Activated CD4-positive, CD25-positive, alpha-beta regulatory T cell treated with anti-CD3 and anti-CD28 coated beads, Interleukin-2, amount 50 U/mL, for 72 hours (primary cell): ENCODE measurements around the gene FAR2.

ENCODE experiments used
- DNase-seq: peaks from one replicate; pipeline ENCODE4 v3.0.0; 2021

Gene FAR2

DNA sequence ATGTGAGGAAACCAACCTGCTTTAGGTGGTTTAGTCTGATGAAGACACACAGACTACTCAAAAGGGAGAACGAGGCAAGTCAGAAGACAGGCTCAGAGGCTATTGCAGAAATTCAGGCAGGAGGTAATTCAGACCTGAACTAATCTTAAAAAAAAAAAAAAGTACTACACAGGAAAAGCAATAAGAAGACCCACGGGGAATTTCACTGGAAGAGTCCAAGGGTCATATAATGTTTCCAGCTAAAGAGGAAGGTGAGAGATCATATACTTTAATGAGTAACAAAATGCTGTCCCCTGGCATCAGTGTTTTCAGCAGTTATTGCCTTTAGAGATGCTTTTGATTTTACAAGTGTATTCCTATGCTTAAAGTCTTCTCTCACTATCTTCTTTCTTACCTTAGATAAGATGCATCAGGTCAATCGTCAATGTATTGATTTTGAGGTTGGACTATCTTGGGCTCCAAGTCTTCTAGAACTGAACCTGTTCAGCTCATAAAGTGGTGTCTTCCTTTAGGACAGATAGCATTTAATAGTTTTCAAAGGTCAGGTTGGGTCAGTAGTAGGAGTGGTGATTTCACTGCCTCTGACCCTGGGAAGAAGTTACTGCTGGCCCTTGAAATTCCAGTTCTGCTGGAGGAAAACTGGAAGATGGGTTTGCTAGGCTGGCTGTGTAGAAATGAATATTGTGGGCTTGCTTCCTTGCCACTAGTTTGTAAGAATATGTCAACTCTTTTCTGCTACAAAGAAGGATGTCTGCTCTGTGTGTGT is 60.0 kb downstream of the FAR2 start:
- DNase-seq = no peak

GRCh38 chr12:29211696-29212095 is 62.6 kb downstream of the FAR2 start:
- DNase-seq = no peak

DNA sequence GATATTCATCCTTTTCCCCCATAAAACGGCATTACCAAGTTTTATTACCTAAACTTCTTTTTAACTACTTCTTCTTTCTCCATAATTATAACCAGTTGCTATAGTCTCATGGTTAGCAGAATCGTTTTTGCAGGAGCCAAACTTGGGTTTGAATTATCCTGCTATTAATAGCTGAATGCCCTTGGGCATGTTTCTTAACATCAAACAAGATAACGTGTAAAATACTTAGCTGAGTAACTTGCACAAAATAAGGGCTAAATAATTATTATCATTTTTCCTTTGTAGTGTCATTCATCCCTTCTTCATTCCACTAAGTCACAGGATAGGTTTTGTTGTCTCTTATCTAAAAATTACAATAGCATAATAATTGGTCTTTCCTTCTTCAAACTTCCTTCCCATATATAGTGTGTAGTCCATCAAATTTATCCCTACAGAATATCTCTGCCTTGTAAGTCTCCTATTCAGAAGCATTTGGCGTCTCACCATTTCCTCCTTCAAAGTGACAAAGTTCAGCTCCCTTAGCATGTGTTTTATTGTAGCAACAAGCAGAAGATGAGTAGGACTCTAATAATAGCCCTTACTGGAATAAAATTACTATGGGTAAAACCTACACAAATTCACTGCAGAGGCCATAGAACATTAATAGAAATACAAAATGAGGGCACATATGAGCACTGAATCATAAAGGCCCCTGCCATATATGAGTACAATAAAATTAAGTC is 63.8 kb downstream of the FAR2 start:
- DNase-seq = no peak

DNA sequence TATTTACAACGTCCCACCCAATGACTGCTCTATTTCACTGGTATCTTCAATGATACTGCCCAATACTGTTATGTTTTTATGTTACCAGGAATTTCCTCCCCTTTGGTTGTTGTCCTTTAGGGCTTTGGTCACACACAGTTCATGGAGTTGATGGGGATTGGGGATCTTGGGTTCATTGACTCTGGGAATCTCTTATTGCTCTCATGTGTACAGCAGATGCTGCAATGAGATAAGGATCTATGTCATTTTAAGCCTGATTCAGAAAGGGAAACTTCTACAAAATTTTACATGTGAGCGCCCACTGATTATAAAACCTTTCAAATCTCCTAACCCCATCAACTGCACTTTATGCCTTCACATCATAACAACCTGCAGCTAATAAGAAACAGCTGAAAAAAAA is 67.2 kb downstream of the FAR2 start:
- no peak for DNase-seq

GRCh38 chr12:29216797-29217575 is 67.9 kb downstream of the FAR2 start:
- no peak for DNase-seq

DNA sequence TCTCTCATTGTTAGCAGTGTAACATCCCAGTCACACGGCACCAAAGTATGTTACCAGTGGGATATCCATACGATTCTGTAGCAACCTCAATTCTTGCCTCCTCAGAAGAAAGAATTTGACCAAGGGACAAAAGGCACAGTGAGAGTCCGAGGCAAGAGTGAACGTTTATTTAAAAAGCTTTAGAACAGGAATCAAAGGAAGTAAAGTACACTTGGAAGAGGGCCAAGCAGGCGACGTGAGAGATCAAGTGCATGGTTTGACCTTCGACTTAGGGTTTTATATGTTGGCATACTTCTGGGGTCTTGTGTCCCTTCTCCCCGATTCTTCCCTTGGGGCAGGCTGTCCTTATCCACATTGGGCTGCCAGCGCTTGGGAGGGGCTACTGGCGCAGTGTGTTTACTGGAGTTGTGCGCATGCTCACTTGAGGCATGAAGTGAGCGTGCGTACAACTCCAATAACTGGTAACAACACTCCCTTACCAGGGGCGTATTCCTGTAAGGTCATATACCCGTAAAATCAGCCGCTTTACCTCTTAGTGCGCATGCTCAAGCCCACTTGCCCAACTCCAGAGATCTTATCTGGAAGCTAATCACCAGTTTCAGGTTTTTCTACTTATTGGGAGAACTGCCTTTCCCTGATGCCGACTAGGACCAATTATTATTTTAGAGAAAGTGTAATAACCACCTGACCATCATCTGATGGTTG is 71.7 kb downstream of the FAR2 start:
- no peak for DNase-seq

GRCh38 chr12:29222200-29222599 is 73.1 kb downstream of the FAR2 start:
- DNase-seq = no peak

GRCh38 chr12:29223426-29223825 is 74.3 kb downstream of the FAR2 start:
- no peak for DNase-seq

DNA sequence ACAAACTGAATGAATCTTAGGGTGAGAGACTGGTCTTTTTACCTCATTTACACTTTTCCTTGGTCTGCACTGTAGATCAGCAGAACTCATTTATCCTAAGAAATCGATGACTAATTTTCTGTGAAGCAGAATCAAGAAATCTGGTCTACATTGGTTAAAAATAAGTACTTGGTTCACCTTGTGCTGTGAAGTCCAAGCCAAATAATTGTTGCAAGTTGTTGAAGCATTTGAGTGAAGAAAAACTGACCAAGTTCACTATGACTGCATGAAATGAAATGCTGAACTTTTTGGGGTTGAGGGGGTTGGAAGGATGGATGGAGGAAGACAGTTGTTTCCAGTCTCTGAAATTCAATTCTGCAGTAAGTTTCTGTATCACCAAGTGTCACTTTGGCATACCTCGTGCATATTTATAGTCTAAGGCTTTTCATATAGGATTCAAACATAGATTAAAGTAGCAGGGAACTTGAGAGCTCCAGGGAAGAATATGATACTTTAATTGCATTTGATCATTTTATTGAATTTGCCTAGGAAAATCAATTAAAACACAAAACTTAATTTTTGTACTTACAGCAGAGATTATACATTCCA is 75.0 kb downstream of the FAR2 start:
- DNase-seq = no peak

DNA sequence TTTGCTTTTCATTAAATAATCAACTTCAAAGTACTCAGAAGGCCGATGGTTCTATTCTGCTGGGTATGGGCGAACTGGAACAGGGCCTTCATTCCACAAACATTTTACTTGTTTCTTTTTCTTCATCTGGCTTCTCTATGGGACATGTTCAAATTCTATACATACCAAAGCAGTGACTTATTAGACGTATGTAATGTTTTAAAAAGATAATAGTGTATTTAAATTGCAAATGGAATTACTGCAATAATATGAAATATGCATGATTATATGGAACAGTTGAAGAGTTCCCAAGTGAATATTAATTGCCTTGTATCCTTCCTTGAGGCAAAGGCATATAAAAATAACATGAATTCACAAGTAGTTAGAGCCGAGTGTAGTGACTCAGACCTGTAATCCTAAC is 75.5 kb downstream of the FAR2 start:
- DNase-seq = no peak

DNA sequence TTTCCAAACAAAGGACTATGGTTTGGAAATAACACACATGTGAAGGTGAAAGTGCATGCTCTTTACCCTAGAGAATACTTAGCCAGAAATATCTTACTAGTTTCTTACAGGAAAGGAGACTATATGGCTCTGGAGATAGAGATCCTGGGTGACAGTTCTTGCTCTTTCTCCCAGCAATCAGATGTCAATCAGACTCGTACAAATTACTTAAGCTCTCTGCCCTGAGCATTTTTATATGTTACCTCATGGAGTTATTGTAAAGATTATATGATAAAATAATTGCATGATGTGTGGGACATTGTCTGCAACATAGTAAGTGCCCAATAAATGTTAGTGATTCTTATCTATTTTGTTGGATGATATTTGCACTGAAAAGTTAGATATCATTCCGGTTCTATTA is 76.8 kb downstream of the FAR2 start:
- DNase-seq = no peak

- DNase-seq = no peak
These were observed 77.5 kb downstream of the FAR2 start for GRCh38 chr12:29226616-29227015.

DNA sequence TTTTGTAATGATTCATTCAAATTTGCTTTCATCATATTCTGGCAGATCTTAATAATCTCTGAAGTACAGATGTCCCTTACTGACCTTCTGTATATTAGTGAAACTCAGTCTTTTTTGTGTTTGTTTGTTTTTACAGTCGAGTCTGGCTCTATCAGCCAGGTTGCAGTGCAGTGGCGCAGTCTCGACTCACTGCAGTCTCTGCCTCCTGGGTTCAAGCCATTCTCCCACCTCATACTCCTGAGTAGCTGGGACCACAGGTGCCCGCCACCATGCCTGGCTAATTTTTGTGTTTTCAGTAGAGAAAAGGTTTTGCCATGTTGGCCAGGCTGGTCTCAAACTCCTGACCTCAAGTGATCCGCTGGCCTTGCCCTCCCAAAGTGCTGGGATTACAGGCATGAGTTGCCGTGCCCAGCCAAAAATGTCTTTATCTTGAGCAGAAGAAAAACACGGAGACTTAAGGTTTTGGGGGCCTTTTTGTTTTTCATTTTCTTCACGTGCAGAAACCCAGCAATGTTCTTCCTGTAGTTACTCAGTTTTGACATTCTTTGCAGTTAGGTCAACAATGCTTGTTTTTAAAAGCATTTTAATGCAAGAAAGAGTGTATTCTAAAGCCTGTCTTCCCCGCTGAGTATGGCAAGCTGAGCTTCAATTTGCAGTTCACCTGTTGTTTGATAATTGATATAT is 79.5 kb downstream of the FAR2 start:
- DNase-seq = no peak

DNA sequence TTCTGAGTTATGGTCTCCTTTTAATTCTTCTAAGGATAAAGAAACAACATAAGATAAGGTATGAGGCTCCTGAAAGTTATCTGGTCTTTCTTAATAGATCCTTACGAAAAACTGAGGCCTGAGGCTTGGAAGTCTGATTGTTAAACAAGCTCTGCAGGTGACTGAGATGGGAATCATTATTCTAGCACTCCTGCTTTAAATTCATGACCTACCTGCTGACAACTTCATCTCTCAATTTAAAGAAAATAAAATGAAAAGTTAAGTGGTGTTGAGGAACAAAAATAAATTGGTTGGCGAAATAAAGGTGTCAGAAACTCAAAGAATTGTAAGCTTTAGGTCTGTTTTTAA is 80.1 kb downstream of the FAR2 start:
- no peak for DNase-seq

- DNase-seq = no peak
These were observed 80.9 kb downstream of the FAR2 start for GRCh38 chr12:29229937-29230336.

GRCh38 chr12:29230800-29231560 is 81.9 kb downstream of the FAR2 start:
- no peak for DNase-seq

GRCh38 chr12:29232086-29232485 is 83.0 kb downstream of the FAR2 start:
- no peak for DNase-seq

- DNase-seq = no peak
These were observed 85.5 kb downstream of the FAR2 start for GRCh38 chr12:29234552-29234951.

GRCh38 chr12:29234965-29235626 is 86.0 kb downstream of the FAR2 start:
- DNase-seq = no peak

GRCh38 chr12:29238822-29239291 is 89.8 kb downstream of the FAR2 start:
- DNase-seq = no peak

DNA sequence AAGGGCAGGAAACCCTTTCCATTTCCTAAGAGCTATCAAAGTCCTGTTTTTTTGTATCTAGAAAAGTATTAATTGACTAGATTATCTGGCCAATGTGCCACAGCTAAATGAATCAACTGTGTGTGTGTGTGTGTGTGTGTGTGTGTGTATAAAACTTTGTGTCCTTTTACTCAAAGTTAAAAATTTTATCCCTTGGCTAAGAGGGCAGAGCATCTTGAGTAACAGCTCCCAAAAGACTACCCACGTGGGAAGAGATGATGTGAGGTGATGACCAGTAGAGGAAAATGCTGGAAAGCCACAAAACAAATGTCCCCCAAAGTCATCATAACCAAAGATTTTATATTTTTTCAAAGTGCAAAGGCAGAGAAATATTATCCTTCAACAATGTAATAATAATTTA is 90.3 kb downstream of the FAR2 start:
- DNase-seq = no peak
